Body of pancreas (tissue), 4 donors: ENCODE data around the gene POU3F4. TPM values are rescaled to one million over a fixed set of nuclear protein-coding genes. Genes with fewer than 3 reads are reported as not detected.

Source experiments
- ATAC-seq: fragments of 150-250 bp; one replicate; pipeline ENCODE4 v1.9.1; 2016
- DNase-seq, 4 donors: peaks; one replicate each; pipeline ENCODE4 v3.0.0-alpha.2; 2019
- H3K27ac ChIP-seq, 4 donors: fragments of 200-600 bp; sonication (generic); 1 replicate in 3 of 4; 2 replicates in 1 of 4; pipeline versions ENCODE4 v1.5.1 to v1.6.1; 2016 to 2019; ENCODE audit warnings: mild to moderate bottlenecking in 1 of 4, mixed read lengths in 1 of 4, moderate library complexity in 1 of 4
- H3K27me3 ChIP-seq, 2 donors: fragments of 200-600 bp; sonication (generic); one replicate each; pipeline ENCODE4 v1.6.0; 2016; ENCODE audit warnings: mild to moderate bottlenecking in 1 of 2
- H3K36me3 ChIP-seq, 2 donors: fragments of 200-600 bp; sonication (generic); replicated peaks in 1 of 2; 2 replicates each; pipeline ENCODE4 v1.5.1; 2016; ENCODE audit warnings: low read depth in 2 of 2; ENCODE audit not compliant: insufficient read depth in 1 of 2
- H3K4me1 ChIP-seq: fragments of 200-600 bp; sonication (generic); one replicate; pipeline ENCODE4 v1.6.0; 2016
- H3K4me3 ChIP-seq, 2 donors: fragments of 200-600 bp; sonication (generic); 1 replicate in 1 of 2; 2 replicates in 1 of 2; pipeline ENCODE4 v1.5.1; 2016 to 2019
- H3K9me3 ChIP-seq, 3 donors: fragments of 200-600 bp; sonication (generic); 1 replicate in 2 of 3; 2 replicates in 1 of 3; pipeline ENCODE4 v1.5.1; 2016
- CTCF ChIP-seq, 7 experiments: fragments of 450-650 bp in 4 of 7; fragments of 200-600 bp in 3 of 7; sonication (generic) in 3 of 7; IDR thresholded peaks; one replicate each; pipeline ENCODE4 v1.5.1; 2016 to 2019; ENCODE audit warnings: antibody characterized with exemption in 7 of 7
- POLR2A ChIP-seq, 3 donors: fragments of 450-650 bp; IDR thresholded peaks; one replicate each; pipeline ENCODE4 v1.6.1; 2016; ENCODE audit warnings: antibody characterized with exemption in 3 of 3, mild to moderate bottlenecking in 2 of 3
- WGBS, 2 donors: methylation state at CpG; one replicate each; pipeline ENCODE4 v1.1.5; 2017; 5-methylcytosine and 5-hydroxymethylcytosine counted together
- intact Hi-C: fragments of 100-400 bp; cut with DNase I; formaldehyde crosslinking; loops from one replicate; pipeline ENCODE4 v1.15.1; 2023
- total RNA-seq, 2 donors: library from RNA; depleted of rRNA; stranded (reverse); fragments of >200 nt; gene quantifications; one replicate each; pipeline ENCODE4 v1.1.0, GENCODE V29; 2016

POU3F4 gene
- total RNA-seq, 2 donors from 2014 or later: not detected

- intact Hi-C loops: no loop called here
- ATAC-seq (no peak), DNase-seq (no peak)
- Histone ChIP-seq H3K27me3 (peaks cover 0 to 4% of the 10 kb centered on the region in 2 donors), H3K4me3 (no peak overlapping the region), H3K9me3 (no peaks in the 10 kb centered on the region), H3K36me3 (no peaks in the 10 kb centered on the region), H3K27ac (no peak overlapping the region), H3K4me1 (no peaks in the 10 kb centered on the region)
- WGBS, 2 donors: 3% methylated on average over 11 of the region's 11 CpGs
- TF ChIP-seq CTCF (IDR thresholded peaks at IDR 0.05) (no peak), POLR2A (IDR thresholded peaks at IDR 0.05) (no peak)
These were observed 3.2 kb upstream of the POU3F4 start for GRCh38 chrX:83504721-83505479.

DNA sequence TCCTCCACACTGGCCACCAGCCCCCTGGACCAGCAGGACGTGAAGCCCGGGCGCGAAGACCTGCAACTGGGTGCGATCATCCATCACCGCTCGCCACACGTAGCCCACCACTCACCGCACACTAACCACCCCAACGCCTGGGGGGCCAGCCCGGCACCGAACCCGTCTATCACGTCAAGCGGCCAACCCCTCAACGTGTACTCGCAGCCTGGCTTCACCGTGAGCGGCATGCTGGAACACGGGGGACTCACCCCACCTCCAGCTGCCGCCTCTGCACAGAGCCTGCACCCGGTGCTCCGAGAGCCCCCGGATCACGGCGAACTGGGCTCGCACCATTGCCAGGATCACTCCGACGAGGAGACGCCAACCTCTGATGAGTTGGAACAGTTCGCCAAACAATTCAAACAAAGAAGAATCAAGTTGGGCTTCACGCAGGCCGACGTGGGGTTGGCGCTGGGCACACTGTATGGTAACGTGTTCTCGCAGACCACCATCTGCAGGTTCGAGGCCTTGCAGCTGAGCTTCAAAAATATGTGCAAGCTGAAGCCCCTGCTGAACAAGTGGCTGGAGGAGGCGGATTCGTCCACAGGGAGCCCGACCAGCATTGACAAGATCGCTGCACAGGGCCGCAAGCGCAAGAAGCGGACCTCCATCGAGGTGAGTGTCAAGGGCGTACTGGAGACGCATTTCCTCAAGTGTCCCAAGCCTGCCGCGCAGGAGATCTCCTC lies 600 bp downstream of the POU3F4 start:
- Histone ChIP-seq H3K36me3 (no peaks in the 10 kb centered on the region), H3K9me3 (no peaks in the 10 kb centered on the region), H3K27me3 (peaks cover 0 to 4% of the 10 kb centered on the region in 2 donors), H3K4me1 (no peaks in the 10 kb centered on the region), H3K27ac (no peak overlapping the region), H3K4me3 (no peak overlapping the region)
- intact Hi-C loops: no loop called here
- TF ChIP-seq POLR2A (IDR thresholded peaks at IDR 0.05) (no peak), CTCF (IDR thresholded peaks at IDR 0.05) (no peak)
- DNase-seq (no peak), ATAC-seq (no peak)
- WGBS, 2 donors: 3 to 4% methylated on average over 8 to 35 of the region's 50 CpGs

DNA sequence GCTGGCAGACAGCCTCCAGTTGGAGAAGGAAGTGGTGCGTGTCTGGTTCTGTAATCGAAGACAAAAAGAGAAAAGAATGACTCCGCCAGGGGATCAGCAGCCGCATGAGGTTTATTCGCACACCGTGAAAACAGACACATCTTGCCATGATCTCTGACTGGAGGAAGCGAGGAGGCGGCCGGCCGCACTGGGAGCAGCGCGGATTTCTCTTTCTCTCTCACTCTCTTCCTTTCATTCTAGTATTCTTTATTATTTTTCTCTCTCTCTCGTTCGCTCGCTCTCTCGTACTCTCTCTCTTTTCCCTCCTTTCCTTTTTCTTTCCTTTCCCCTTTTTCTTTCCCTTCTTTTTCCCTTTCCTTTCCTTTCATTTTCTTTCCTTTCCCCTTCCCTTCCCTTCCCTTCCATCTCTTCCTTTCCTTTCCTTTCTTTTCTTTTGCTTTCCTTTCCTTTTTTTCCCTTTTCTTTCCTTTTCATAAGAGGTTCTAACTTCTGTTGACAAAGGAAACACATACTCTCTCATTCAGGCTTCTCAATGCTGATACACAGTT lies 1.2 kb downstream of the POU3F4 start:
- no peak overlapping the region for H3K27ac ChIP-seq
- 2 to 7% methylated on average over 16 of the region's 16 CpGs for WGBS, 2 donors
- no peaks in the 10 kb centered on the region for H3K4me1 ChIP-seq
- no peaks in the 10 kb centered on the region for H3K36me3 ChIP-seq
- no peaks in the 10 kb centered on the region for H3K9me3 ChIP-seq
- TF ChIP-seq CTCF (IDR thresholded peaks at IDR 0.05): no peak
- no peak for TF ChIP-seq POLR2A (IDR thresholded peaks at IDR 0.05)
- intact Hi-C loops: no loop called here
- H3K4me3 ChIP-seq: no peak overlapping the region
- H3K27me3 ChIP-seq: peaks cover 0 to 4% of the 10 kb centered on the region in 2 donors
- ATAC-seq: no peak
- no peak for DNase-seq

DNA sequence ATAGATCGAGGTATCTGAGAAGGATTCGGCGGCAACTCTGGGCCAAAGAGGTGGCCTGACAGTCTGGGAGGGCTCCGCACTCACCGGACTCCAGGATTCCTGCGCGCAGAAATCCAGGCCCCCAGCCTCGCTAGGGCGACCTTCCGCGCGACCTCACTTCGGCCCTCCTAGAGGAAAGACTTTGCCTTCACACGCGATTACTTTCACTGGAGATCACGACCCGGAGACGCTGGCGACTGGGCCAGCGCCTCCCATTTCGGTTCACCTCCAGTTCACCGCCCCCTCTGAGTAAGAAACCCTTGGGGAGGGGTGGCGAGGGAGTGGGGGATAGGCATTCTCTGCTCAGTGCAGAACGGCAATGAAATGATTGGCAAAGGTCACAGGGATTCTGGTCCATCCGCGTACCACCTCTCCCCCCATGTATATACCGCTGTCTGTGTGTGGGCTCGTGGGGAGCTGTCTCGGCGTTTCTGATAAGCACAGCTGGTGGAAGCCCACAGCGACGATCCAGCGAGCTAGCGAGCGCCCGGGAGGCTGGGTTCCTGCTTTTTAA lies 2.5 kb downstream of the POU3F4 start:
- Histone ChIP-seq H3K9me3 (no peaks in the 10 kb centered on the region), H3K36me3 (no peaks in the 10 kb centered on the region), H3K4me1 (no peaks in the 10 kb centered on the region), H3K4me3 (no peak overlapping the region), H3K27me3 (peaks cover 0 to 4% of the 10 kb centered on the region in 2 donors), H3K27ac (no peak overlapping the region)
- intact Hi-C loops: no loop called here
- WGBS, 2 donors: 4% methylated on average over 34 of the region's 36 CpGs; no CpG with 5 or more reads in 1 of the 2 donors
- no peak for DNase-seq
- no peak for ATAC-seq
- TF ChIP-seq POLR2A (IDR thresholded peaks at IDR 0.05): no peak
- TF ChIP-seq CTCF (IDR thresholded peaks at IDR 0.05): no peak
